Subcutaneous adipose tissue (tissue), 4 donors: ENCODE measurements around the gene QRFP. TPM values are rescaled to one million over a fixed set of nuclear protein-coding genes. Genes with fewer than 3 reads are reported as not detected.

Experiments used
- CTCF ChIP-seq: fragments of 450-650 bp; IDR thresholded peaks from one replicate; pipeline ENCODE4 v1.5.1; 2016; ENCODE audit warnings: low read depth, mild to moderate bottlenecking, control low read depth, antibody characterized with exemption, moderate library complexity
- total RNA-seq, 4 donors: library from RNA; depleted of rRNA; stranded (reverse); fragments of >200 nt; gene quantifications; one replicate each; pipeline ENCODE4 v1.1.0, GENCODE V29; 2016

The QRFP gene
- total RNA-seq, 4 donors from 2014 or later = not detected

- no peak for TF ChIP-seq CTCF
Observed at GRCh38 chr9:130867556-130867955, 29.1 kb downstream of the QRFP start.

- no peak for TF ChIP-seq CTCF
Observed at GRCh38 chr9:130866474-130866965, 30.1 kb downstream of the QRFP start.

GRCh38 chr9:130865921-130866320, 30.7 kb downstream of the QRFP start:
- TF ChIP-seq CTCF = no peak

GRCh38 chr9:130864541-130864940, 32.1 kb downstream of the QRFP start:
- no peak for TF ChIP-seq CTCF

- no peak for TF ChIP-seq CTCF
Observed at GRCh38 chr9:130862747-130863146, 33.9 kb downstream of the QRFP start.

- TF ChIP-seq CTCF = no peak
Observed at GRCh38 chr9:130862217-130862616, 34.4 kb downstream of the QRFP start.

GRCh38 chr9:130861372-130862180, 35.0 kb downstream of the QRFP start:
- TF ChIP-seq CTCF = no peak
